Gastrocnemius medialis (tissue), 4 donors: ENCODE results near the gene HOXA5. TPM values are rescaled to one million over a fixed set of nuclear protein-coding genes. Genes with fewer than 3 reads are reported as not detected.

Source experiments
- ATAC-seq, 2 donors: fragments of 150-250 bp; one replicate each; pipeline ENCODE4 v1.9.1; 2016
- DNase-seq, 2 donors: peaks; one replicate each; pipeline ENCODE4 v3.0.0-alpha.2; 2019
- H3K27ac ChIP-seq, 4 donors: fragments of 200-600 bp; sonication (generic); 1 replicate in 1 of 4; 2 replicates in 3 of 4; pipeline ENCODE4 v1.5.1; 2016 to 2018; ENCODE audit warnings: mild to moderate bottlenecking in 2 of 4, moderate library complexity in 1 of 4
- H3K27me3 ChIP-seq, 3 donors: fragments of 200-600 bp; sonication (generic) in 2 of 3; 1 replicate in 1 of 3; 2 replicates in 2 of 3; pipeline versions ENCODE4 v1.5.1 to v1.6.0; 2016 to 2019; ENCODE audit warnings: mild to moderate bottlenecking in 1 of 3, moderate library complexity in 1 of 3
- H3K36me3 ChIP-seq, 2 donors: fragments of 200-600 bp; sonication (generic) in 1 of 2; one replicate each; pipeline ENCODE4 v1.5.1; 2017 to 2018
- H3K4me1 ChIP-seq, 2 donors: fragments of 200-600 bp; sonication (generic) in 1 of 2; one replicate each; pipeline ENCODE4 v1.5.1; 2016 to 2017; ENCODE audit warnings: mild to moderate bottlenecking in 2 of 2
- H3K4me3 ChIP-seq, 4 donors: fragments of 200-600 bp; sonication (generic) in 3 of 4; 1 replicate in 1 of 4; 2 replicates in 3 of 4; pipeline ENCODE4 v1.5.1; 2016 to 2019; ENCODE audit warnings: mild to moderate bottlenecking in 2 of 4
- H3K9me3 ChIP-seq, 3 donors: fragments of 200-600 bp; sonication (generic) in 2 of 3; 1 replicate in 1 of 3; 2 replicates in 2 of 3; pipeline ENCODE4 v1.5.1; 2016 to 2019
- CTCF ChIP-seq, 5 experiments: fragments of 450-650 bp in 3 of 5; fragments of 200-600 bp in 2 of 5; sonication (generic) in 2 of 5; IDR thresholded peaks in 4 of 5; conservative IDR thresholded peaks in 1 of 5; 1 replicate in 4 of 5; 2 replicates in 1 of 5; pipeline ENCODE4 v1.5.1; 2016 to 2019; ENCODE audit warnings: antibody characterized with exemption in 5 of 5, mild to moderate bottlenecking in 3 of 5, moderate library complexity in 3 of 5
- POLR2A ChIP-seq, 2 donors: fragments of 450-650 bp; IDR thresholded peaks; one replicate each; pipeline ENCODE4 v1.6.1; 2017; ENCODE audit warnings: antibody characterized with exemption in 2 of 2, mild to moderate bottlenecking in 2 of 2, moderate library complexity in 2 of 2
- in situ Hi-C, 4 donors: fragments of 200-750 bp; cut with MboI; loops; one replicate each; pipeline versions ENCODE4 v1.15.0 to v1.8.0; 2017; ENCODE audit warnings: low sequenced_read_pairs in 4 of 4
- intact Hi-C: fragments of 100-400 bp; cut with DNase I; formaldehyde crosslinking; loops from one replicate; pipeline ENCODE4 v1.15.1; 2023; ENCODE audit warnings: low total_unique reads
- total RNA-seq, 4 donors: library from RNA; depleted of rRNA; stranded (reverse); fragments of >200 nt; gene quantifications; one replicate each; pipeline versions ENCODE4 v1.1.0 to v1.2.3, GENCODE V29; 2016

HOXA5 gene
- total RNA-seq, 4 donors from 2014 or later: 2.7 to 7.1 (median 7.0) TPM

GRCh38 chr7:27170426-27171324 lies 27.2 kb upstream of the HOXA5 start:
- DNase-seq (no peak), ATAC-seq (no peak)
- intact Hi-C loops: loop anchor here (10.0 kb wide), 1 partner anchor 1496 kb away; no protein-coding TSS in a partner anchor
- Histone ChIP-seq H3K36me3 (no peaks in the 10 kb centered on the region), H3K9me3 (no peaks in the 10 kb centered on the region), H3K4me1 (peaks cover 4 to 52% of the 10 kb centered on the region in 2 donors), H3K27me3 (no peaks in the 10 kb centered on the region), H3K27ac (peak overlapping the region; percentile 90 to 99 (median 95)), H3K4me3 (peak overlapping the region; percentile 62 to 88 (median 77))
- in situ Hi-C loops: loop anchor here in 2 of 4 donors (10.0 to 25.0 kb wide), 2 partner anchors 958 to 1316 kb away; partner anchors contain the start of genes CBX3 (in 1 of the 2) and HNRNPA2B1 (in 1 of the 2)
- TF ChIP-seq POLR2A (IDR thresholded peaks at IDR 0.05): no peak
- TF ChIP-seq CTCF (IDR thresholded peaks at IDR 0.05 in 4 of 5, conservative IDR thresholded peaks at IDR 0.05 in 1 of 5): no peak

- Histone ChIP-seq H3K4me3 (peak overlapping the region; percentile 62 to 88 (median 77)), H3K27ac (peak overlapping the region; percentile 90 to 99 (median 95))
- intact Hi-C loops: loop anchor here (1.0 to 10.0 kb wide), 4 partner anchors 38 to 1495 kb away; partner anchors contain the start of gene HOXA4
Observed at GRCh38 chr7:27169658-27170425, 26.4 kb upstream of the HOXA5 start.

GRCh38 chr7:27168265-27168947 lies 24.9 kb upstream of the HOXA5 start:
- H3K36me3 ChIP-seq: no peaks in the 10 kb centered on the region
- peak overlapping the region; percentile 90 to 99 (median 95) for H3K27ac ChIP-seq
- peak overlapping the region; percentile 62 to 88 (median 77) for H3K4me3 ChIP-seq
- TF ChIP-seq CTCF (IDR thresholded peaks at IDR 0.05 in 4 of 5, conservative IDR thresholded peaks at IDR 0.05 in 1 of 5): peak in 1 of 5 experiments; percentile 28
- no peak for TF ChIP-seq POLR2A (IDR thresholded peaks at IDR 0.05)
- intact Hi-C loops (loop anchor here (5.0 to 10.0 kb wide), 2 partner anchors 36 to 1404 kb away; partner anchors contain the start of gene HOXA4), in situ Hi-C loops (loop anchor here in 2 of 4 donors (5.0 to 25.0 kb wide), 3 partner anchors 956 to 1311 kb away; partner anchors contain the start of genes CBX3 (in 1 of the 2) and HNRNPA2B1 (in 1 of the 2))
- H3K27me3 ChIP-seq: no peaks in the 10 kb centered on the region
- H3K4me1 ChIP-seq: peaks cover 7 to 47% of the 10 kb centered on the region in 2 donors
- ATAC-seq (peak; percentile 22 to 32), DNase-seq (peak in 1 of 2 donors; percentile 80)
- H3K9me3 ChIP-seq: no peaks in the 10 kb centered on the region

More at GRCh38 chr7:27169658-27170425, 26.4 kb upstream of the HOXA5 start:
- peaks cover 3 to 46% of the 10 kb centered on the region in 2 donors for H3K4me1 ChIP-seq
- in situ Hi-C loops: loop anchor here in 3 of 4 donors (5.0 to 25.0 kb wide), 4 partner anchors 958 to 1315 kb away; partner anchors contain the start of genes CBX3 (in 1 of the 3) and HNRNPA2B1 (in 1 of the 3)
- H3K36me3 ChIP-seq: no peaks in the 10 kb centered on the region
- TF ChIP-seq POLR2A (IDR thresholded peaks at IDR 0.05) (no peak), CTCF (IDR thresholded peaks at IDR 0.05 in 4 of 5, conservative IDR thresholded peaks at IDR 0.05 in 1 of 5) (no peak)
- DNase-seq (peak in 1 of 2 donors; percentile 25), ATAC-seq (no peak)
- H3K9me3 ChIP-seq: no peaks in the 10 kb centered on the region
- H3K27me3 ChIP-seq: no peaks in the 10 kb centered on the region

- no peaks in the 10 kb centered on the region for H3K9me3 ChIP-seq
- H3K4me1 ChIP-seq: peaks cover 9 to 51% of the 10 kb centered on the region in 2 donors
- no peaks in the 10 kb centered on the region for H3K27me3 ChIP-seq
- in situ Hi-C loops: loop anchor here in 2 of 4 donors (5.0 to 25.0 kb wide), 3 partner anchors 956 to 1311 kb away; partner anchors contain the start of genes CBX3 (in 1 of the 2) and HNRNPA2B1 (in 1 of the 2)
- H3K27ac ChIP-seq: peak overlapping the region; percentile 90 to 99 (median 95)
- TF ChIP-seq CTCF (IDR thresholded peaks at IDR 0.05 in 4 of 5, conservative IDR thresholded peaks at IDR 0.05 in 1 of 5) (no peak), POLR2A (IDR thresholded peaks at IDR 0.05) (no peak)
- DNase-seq (peak in 1 of 2 donors; percentile 17), ATAC-seq (no peak)
- no peaks in the 10 kb centered on the region for H3K36me3 ChIP-seq
- H3K4me3 ChIP-seq: peak overlapping the region; percentile 62 to 88 (median 77)
- intact Hi-C loops: loop anchor here (5.0 to 10.0 kb wide), 2 partner anchors 36 to 1403 kb away; partner anchors contain the start of gene HOXA4
Observed at GRCh38 chr7:27167916-27168264, 24.4 kb upstream of the HOXA5 start.
